HUES6 (cell line): Measurements from ENCODE around the gene RIPOR3.

ENCODE experiments used
- H3K27ac ChIP-seq: 2 replicates; pipeline ENCODE4 v1.7.0; 2013; ENCODE audit warnings: low read depth, mild to moderate bottlenecking, low read length, inconsistent platforms
- H3K27me3 ChIP-seq: 2 replicates; pipeline ENCODE4 v1.6.1; 2013; ENCODE audit warnings: low read length; ENCODE audit not compliant: control insufficient read depth, insufficient read depth
- H3K36me3 ChIP-seq: 2 replicates; pipeline ENCODE4 v1.6.1; 2013; ENCODE audit warnings: low read length; ENCODE audit not compliant: control insufficient read depth, insufficient read depth
- H3K4me1 ChIP-seq: 2 replicates; pipeline ENCODE4 v1.6.1; 2013; ENCODE audit warnings: low read length; ENCODE audit not compliant: control insufficient read depth, insufficient read depth
- H3K4me3 ChIP-seq: 2 replicates; pipeline ENCODE4 v1.5.1; 2013; ENCODE audit warnings: low read depth, low read length
- H3K9ac ChIP-seq: one replicate; pipeline ENCODE4 v1.6.1; 2013; ENCODE audit warnings: mild to moderate bottlenecking, low read length
- H3K9me3 ChIP-seq: 2 replicates; pipeline ENCODE4 v1.6.1; 2013; ENCODE audit warnings: low read depth, low read length; ENCODE audit not compliant: control insufficient read depth, insufficient read depth

The RIPOR3 gene

DNA sequence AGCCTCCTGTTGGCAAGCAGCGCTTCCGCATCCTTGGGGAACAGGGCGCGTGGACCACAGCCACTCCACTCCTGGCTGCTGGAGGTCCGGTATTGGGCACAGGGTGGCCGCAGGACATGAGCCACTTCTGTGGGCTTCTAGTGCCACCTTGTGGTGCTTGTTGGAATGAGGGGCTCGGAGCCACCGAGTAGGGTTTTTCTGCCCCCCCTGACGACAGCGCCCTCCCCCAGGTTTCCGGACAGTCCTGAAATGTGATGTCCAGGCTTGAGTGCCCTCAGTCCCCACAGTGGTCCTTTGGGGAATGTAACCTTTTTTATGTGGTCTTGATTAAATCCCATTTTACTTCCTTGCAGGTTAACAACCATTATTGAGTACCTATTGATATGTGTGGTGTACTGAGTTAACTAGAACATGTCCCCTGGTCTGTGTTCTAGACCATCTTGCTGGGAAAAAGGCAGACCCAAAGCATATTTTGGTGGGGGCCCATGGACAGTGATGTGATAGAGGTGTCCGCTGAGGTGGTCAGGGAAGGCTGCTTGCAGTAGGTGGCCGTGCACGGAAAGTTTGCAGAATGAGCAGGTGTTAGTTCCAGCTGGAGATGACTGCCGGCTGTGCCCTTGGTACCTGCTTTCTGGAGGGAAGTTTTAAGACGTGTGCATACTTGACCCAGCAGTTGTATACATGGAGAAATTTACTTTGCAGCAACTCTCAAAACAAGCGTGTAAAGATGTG is 111.2 kb downstream of the RIPOR3 start:
- no peak overlapping the region for H3K27ac ChIP-seq
- no peaks in the 10 kb centered on the region for H3K4me1 ChIP-seq
- H3K9me3 ChIP-seq, result no peaks in the 10 kb centered on the region
- H3K36me3 ChIP-seq, result peaks cover 84% of the 10 kb centered on the region
- H3K9ac ChIP-seq, result no peak overlapping the region
- no peaks in the 10 kb centered on the region for H3K27me3 ChIP-seq
- no peak overlapping the region for H3K4me3 ChIP-seq

- Histone ChIP-seq H3K36me3 (peaks cover 85% of the 10 kb centered on the region), H3K4me3 (no peak overlapping the region), H3K27me3 (no peaks in the 10 kb centered on the region), H3K9me3 (no peaks in the 10 kb centered on the region), H3K27ac (no peak overlapping the region), H3K4me1 (no peaks in the 10 kb centered on the region), H3K9ac (no peak overlapping the region)
Measured at GRCh38 chr20:50579511-50579910, 111.8 kb downstream of the RIPOR3 start.

GRCh38 chr20:50578778-50579165 is 112.6 kb downstream of the RIPOR3 start:
- Histone ChIP-seq H3K36me3 (peaks cover 86% of the 10 kb centered on the region), H3K4me3 (no peak overlapping the region), H3K9me3 (no peaks in the 10 kb centered on the region), H3K27me3 (no peaks in the 10 kb centered on the region), H3K4me1 (no peaks in the 10 kb centered on the region), H3K27ac (no peak overlapping the region), H3K9ac (no peak overlapping the region)

DNA sequence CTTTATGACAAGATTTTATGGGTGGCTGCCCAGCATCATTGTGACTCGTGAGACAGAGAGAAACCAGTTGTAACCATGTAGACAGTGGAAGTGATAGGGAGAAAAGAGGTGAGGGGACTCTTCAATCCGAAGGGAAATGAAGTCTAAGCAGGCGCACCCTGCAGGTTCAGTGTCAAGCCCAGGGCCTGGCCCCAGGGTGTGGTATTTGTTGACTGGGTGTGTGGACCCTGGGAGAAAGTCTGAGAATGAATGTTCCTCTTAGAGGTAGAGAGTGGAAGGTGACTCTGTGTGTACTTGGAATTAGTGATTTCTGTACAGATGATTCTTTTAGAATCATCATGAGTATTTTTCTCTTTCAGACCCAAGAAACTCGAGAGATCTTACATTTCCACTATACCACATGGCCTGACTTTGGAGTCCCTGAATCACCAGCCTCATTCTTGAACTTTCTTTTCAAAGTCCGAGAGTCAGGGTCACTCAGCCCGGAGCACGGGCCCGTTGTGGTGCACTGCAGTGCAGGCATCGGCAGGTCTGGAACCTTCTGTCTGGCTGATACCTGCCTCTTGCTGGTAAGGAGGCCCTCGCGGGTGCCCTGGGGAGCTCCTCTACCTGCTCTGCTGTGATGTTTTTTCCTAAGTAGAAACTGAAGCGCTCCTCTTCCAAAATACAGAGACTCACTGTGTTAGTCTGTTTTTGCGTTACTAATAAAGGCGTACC is 113.1 kb downstream of the RIPOR3 start:
- H3K36me3 ChIP-seq, result peaks cover 84% of the 10 kb centered on the region
- no peak overlapping the region for H3K4me3 ChIP-seq
- H3K27me3 ChIP-seq, result no peaks in the 10 kb centered on the region
- H3K27ac ChIP-seq, result no peak overlapping the region
- H3K4me1 ChIP-seq, result no peaks in the 10 kb centered on the region
- no peak overlapping the region for H3K9ac ChIP-seq
- no peaks in the 10 kb centered on the region for H3K9me3 ChIP-seq

GRCh38 chr20:50577175-50578018 is 113.9 kb downstream of the RIPOR3 start:
- H3K27ac ChIP-seq, result no peak overlapping the region
- no peak overlapping the region for H3K9ac ChIP-seq
- peaks cover 76% of the 10 kb centered on the region for H3K36me3 ChIP-seq
- no peaks in the 10 kb centered on the region for H3K4me1 ChIP-seq
- no peak overlapping the region for H3K4me3 ChIP-seq
- H3K9me3 ChIP-seq, result no peaks in the 10 kb centered on the region
- no peaks in the 10 kb centered on the region for H3K27me3 ChIP-seq

DNA sequence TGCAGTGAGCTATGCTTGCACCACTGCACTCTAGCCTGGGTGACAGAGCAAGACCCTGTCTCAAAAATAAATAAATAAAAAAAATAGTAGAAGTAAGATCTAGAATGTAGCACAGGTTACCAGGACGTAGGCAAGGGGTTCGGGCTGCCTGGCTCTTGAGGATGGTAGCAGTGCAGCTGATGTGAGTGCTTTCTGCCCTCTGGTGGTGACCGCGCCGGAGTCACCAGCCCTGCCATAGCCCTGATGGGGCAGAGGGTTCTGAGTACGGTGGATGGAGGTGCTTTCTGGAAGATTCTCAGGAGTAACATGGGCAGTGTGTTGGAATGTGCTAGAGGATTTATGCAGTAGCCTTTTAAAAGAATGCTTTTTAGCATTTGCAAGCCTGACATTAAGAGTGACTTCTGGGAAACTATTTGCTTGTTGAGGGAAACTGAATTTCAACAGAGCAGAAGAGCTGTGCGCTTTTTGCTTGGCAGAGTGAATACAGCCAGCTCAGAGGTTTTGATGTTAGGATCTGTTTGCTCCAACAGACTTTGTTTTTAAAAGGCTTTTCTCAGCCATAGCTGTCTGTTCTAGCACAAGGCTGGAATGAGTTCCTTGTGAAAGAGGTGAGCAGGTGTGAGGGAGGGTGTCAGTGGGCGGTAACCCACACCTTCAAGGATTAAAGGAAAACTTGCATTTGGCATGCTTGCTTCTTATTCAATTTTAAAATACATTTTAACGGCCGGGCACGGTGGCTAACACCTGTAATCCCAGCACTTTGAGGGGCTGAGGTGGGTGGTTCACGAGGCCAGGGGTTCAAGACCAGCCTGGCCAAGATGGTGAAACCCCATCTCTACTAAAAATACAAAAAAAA is 115.2 kb downstream of the RIPOR3 start:
- Histone ChIP-seq H3K4me3 (no peak overlapping the region), H3K9me3 (no peaks in the 10 kb centered on the region), H3K36me3 (peaks cover 70% of the 10 kb centered on the region), H3K27me3 (no peaks in the 10 kb centered on the region), H3K9ac (no peak overlapping the region), H3K4me1 (no peaks in the 10 kb centered on the region), H3K27ac (no peak overlapping the region)

DNA sequence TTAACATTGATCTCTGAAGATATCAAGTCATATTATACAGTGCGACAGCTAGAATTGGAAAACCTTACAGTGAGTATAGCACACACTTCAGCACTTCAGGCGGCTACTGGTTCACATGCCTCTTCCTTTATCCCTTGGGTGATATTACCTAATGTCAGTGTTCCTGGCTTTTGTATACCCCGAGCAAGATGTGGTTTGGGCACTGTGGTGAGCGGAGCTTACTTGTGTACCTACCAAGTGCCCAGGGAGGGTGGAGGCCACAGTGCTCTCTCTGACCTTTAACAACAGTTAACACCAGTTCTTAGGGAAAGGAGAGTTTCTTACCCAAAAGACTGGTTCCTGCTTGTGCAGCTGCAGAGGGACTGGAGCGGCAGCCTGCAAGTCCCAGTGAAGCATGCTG is 116.8 kb downstream of the RIPOR3 start:
- Histone ChIP-seq H3K36me3 (peaks cover 57% of the 10 kb centered on the region), H3K9ac (no peak overlapping the region), H3K27me3 (no peaks in the 10 kb centered on the region), H3K4me3 (no peak overlapping the region), H3K9me3 (no peaks in the 10 kb centered on the region), H3K27ac (no peak overlapping the region), H3K4me1 (no peaks in the 10 kb centered on the region)

DNA sequence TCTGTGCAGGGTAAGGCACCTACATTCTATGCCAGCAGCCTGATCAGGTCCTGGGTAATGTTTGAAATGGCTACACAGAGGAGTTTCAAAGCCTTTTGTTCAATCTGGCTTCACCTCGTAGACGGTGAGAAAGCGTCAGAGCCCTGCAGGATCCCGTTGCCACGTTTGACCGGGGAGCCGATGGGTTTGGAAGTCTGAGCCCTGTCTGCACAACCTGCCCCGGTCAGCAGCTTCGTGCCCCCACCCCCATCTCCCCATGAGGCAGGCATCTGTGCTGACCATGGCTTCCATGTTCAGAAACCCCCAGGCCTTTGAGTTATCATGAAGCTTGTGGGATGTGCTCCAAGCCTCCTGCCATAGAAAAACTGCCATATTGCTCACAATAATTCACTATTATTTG is 117.2 kb downstream of the RIPOR3 start:
- Histone ChIP-seq H3K36me3 (peaks cover 57% of the 10 kb centered on the region), H3K9me3 (no peaks in the 10 kb centered on the region), H3K9ac (no peak overlapping the region), H3K27ac (no peak overlapping the region), H3K4me3 (no peak overlapping the region), H3K27me3 (no peaks in the 10 kb centered on the region), H3K4me1 (no peaks in the 10 kb centered on the region)

DNA sequence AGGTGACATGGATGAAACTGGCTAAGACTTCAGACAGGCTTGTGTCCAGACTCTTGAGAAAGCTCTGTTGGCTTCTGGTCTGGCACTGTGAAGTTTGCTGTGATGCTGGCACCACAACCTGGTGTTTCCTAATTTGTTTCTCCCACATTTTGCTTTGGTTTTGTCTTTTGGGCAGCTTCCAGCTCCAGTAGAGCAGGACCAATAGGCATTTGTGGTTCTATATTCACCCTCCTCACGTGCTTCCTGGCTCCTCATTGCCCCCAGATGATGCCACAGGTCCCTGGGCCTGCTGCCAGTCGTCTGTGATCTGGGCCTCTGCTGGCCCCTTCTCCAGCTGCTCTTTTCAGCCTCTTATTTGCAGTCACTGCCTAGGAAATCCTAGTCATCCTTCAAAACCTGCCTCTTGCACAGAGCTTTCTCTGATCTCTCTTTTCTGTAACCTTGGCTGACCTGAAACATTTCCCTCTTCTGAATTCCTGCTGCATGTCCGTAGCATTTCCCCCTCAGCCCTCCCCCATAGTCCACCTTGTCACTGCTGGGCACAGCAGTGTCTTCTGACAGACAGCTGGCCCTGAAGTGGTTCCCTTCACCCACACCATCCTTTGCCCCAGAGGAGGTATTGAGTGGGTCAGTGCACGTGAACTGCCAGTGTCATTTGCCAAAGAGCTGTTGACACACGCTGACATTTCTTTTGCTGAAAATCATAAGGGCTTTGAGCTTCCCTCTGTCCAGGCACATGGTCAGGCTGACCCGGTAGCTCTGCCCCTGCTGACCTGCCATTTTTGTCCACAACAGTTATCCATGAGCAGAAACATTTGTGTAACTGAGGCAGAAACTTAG is 118.2 kb downstream of the RIPOR3 start:
- Histone ChIP-seq H3K9ac (no peak overlapping the region), H3K4me3 (no peak overlapping the region), H3K36me3 (peaks cover 56% of the 10 kb centered on the region), H3K27me3 (no peaks in the 10 kb centered on the region), H3K9me3 (no peaks in the 10 kb centered on the region), H3K27ac (no peak overlapping the region), H3K4me1 (no peaks in the 10 kb centered on the region)

- Histone ChIP-seq H3K4me1 (no peaks in the 10 kb centered on the region), H3K4me3 (no peak overlapping the region), H3K9me3 (no peaks in the 10 kb centered on the region), H3K27ac (no peak overlapping the region), H3K27me3 (no peaks in the 10 kb centered on the region), H3K36me3 (peaks cover 52% of the 10 kb centered on the region), H3K9ac (no peak overlapping the region)
Measured at GRCh38 chr20:50571466-50571865, 119.9 kb downstream of the RIPOR3 start.
